ENCODE data around the gene LAP3.

- no peak for TF ChIP-seq POLR2AphosphoS5 (IDR thresholded peaks at IDR 0.05; ENCODE audit: low read depth, low read length)
- TF ChIP-seq SIN3A (IDR thresholded peaks at IDR 0.05; ENCODE audit: borderline replicate concordance, insufficient read depth, low read length) = no peak
- no peak for TF ChIP-seq FOXP2 (optimal IDR thresholded peaks at IDR 0.05; ENCODE audit: borderline replicate concordance, extremely low read depth, extremely low read length, insufficient read depth)
- TF ChIP-seq REST (IDR thresholded peaks at IDR 0.05; ENCODE audit: insufficient read depth in 1 of 2, low read depth in 2 of 2, low read length in 2 of 2) = no peak
- no peak for TF ChIP-seq TAF1 (IDR thresholded peaks at IDR 0.05; ENCODE audit: borderline replicate concordance, insufficient read depth, low read length)
Observed at GRCh38 chr4:17589355-17589754, 12.4 kb downstream of the LAP3 start.

All from PFSK-1 (cell line).